COLO668 (cell line): ENCODE results near the gene AMN.

Experiments
- DNase-seq: peaks from one replicate; lab custom pipeline; 2025; ENCODE audit not compliant: unreplicated experiment; lab: John Stamatoyannopoulos, UW

Gene AMN

GRCh38 chr14:102965971-102966655 is 43.6 kb downstream of the AMN start:
- no peak for DNase-seq

- no peak for DNase-seq
Measured at GRCh38 chr14:102966681-102967505, 44.4 kb downstream of the AMN start.

GRCh38 chr14:102967506-102967795 is 45.0 kb downstream of the AMN start:
- no peak for DNase-seq

GRCh38 chr14:102968306-102968705 is 45.8 kb downstream of the AMN start:
- DNase-seq = no peak

GRCh38 chr14:102969060-102969791 is 46.8 kb downstream of the AMN start:
- DNase-seq = no peak

- DNase-seq = no peak
Measured at GRCh38 chr14:102969901-102970300, 47.4 kb downstream of the AMN start.

GRCh38 chr14:102970496-102970895 is 48.0 kb downstream of the AMN start:
- no peak for DNase-seq

GRCh38 chr14:102971314-102971713 is 48.9 kb downstream of the AMN start:
- DNase-seq = no peak

- DNase-seq = no peak
Measured at GRCh38 chr14:102971836-102972606, 49.6 kb downstream of the AMN start.

GRCh38 chr14:102973706-102974285 is 51.3 kb downstream of the AMN start:
- no peak for DNase-seq

GRCh38 chr14:102975662-102976061 is 53.2 kb downstream of the AMN start:
- no peak for DNase-seq

GRCh38 chr14:102977475-102977874 is 55.0 kb downstream of the AMN start:
- DNase-seq = no peak

- no peak for DNase-seq
Measured at GRCh38 chr14:102979406-102979805, 56.9 kb downstream of the AMN start.

- no peak for DNase-seq
Measured at GRCh38 chr14:102980409-102980810, 57.9 kb downstream of the AMN start.
